ENCODE measurements around the gene METRNL.

DNA sequence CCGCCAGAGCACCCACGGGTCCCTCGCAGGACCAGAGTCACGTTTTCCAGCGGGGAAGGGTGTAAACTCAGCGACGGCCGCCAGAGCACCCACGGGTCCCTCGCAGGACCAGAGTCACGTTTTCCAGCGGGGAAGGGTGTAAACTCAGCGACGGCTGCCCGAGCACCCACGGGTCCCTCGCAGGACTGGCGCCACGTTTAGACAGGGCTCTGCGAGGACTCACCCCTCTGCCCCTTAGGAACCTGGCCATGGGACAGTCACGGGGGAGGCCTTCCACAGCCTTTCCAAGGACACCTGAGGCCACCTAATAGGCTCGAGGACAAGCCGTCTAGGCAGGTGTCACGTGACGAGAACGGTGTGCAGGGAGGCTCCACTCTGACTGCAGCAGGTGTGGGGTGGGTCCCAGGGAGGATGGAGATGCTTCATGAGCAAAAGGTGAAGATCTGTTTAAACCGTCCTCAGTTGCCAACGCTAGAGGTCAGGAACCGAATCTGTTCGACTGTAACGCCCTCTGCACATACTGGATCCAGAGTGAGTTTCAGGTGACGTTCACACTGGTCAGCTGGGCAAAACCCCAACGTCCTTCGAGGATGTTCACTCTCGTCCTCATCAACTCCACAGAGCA, 48.0 kb upstream of the METRNL start:
- TF ChIP-seq SIN3A (IDR thresholded peaks at IDR 0.05; ENCODE audit: borderline replicate concordance, insufficient read depth, low read length) (no peak), TAF1 (IDR thresholded peaks at IDR 0.05; ENCODE audit: borderline replicate concordance, insufficient read depth, low read length) (no peak), POLR2AphosphoS5 (IDR thresholded peaks at IDR 0.05; ENCODE audit: low read depth, low read length) (no peak)
- TF ChIP-seq, protein P1, sequence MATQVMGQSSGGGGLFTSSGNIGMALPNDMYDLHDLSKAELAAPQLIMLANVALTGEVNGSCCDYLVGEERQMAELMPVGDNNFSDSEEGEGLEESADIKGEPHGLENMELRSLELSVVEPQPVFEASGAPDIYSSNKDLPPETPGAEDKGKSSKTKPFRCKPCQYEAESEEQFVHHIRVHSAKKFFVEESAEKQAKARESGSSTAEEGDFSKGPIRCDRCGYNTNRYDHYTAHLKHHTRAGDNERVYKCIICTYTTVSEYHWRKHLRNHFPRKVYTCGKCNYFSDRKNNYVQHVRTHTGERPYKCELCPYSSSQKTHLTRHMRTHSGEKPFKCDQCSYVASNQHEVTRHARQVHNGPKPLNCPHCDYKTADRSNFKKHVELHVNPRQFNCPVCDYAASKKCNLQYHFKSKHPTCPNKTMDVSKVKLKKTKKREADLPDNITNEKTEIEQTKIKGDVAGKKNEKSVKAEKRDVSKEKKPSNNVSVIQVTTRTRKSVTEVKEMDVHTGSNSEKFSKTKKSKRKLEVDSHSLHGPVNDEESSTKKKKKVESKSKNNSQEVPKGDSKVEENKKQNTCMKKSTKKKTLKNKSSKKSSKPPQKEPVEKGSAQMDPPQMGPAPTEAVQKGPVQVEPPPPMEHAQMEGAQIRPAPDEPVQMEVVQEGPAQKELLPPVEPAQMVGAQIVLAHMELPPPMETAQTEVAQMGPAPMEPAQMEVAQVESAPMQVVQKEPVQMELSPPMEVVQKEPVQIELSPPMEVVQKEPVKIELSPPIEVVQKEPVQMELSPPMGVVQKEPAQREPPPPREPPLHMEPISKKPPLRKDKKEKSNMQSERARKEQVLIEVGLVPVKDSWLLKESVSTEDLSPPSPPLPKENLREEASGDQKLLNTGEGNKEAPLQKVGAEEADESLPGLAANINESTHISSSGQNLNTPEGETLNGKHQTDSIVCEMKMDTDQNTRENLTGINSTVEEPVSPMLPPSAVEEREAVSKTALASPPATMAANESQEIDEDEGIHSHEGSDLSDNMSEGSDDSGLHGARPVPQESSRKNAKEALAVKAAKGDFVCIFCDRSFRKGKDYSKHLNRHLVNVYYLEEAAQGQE (IDR thresholded peaks at IDR 0.05; ENCODE audit: insufficient read depth in 1 of 2, low read depth in 2 of 2, low read length in 2 of 2), result no peak
